GM21529 (cell line): ENCODE data around the gene MIPOL1.
"Not testable (repeated sequence)": the region's sequence is repeated elsewhere in the genome, so short reads cannot be mapped to it uniquely, and the experiment has no call there.

ENCODE experiments used
- ATAC-seq: cut with Tn5 transposase; IDR thresholded peaks from one replicate; pipeline ENCODE4 v1.9.1; 2021; ENCODE audit not compliant: unreplicated experiment

The MIPOL1 gene

DNA sequence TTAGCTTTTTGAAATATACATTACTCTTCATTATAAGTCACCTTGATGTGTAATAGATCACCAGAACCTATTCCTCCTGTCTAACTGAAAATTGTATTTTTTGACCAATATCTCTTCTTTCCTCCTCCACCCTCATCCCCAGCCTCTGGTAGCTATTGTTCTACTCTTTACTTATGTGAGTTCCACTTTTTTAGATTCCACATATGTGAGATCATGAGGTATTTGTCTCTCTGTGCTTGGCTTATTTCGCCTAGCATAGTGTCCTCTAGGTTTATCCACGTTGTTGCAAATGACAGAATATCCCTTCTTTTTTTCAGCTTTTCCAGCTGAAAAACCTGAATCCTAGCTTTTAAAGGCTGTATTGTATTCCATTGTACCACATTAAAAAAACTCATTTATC, 82.1 kb downstream of the MIPOL1 start:
- no peak for ATAC-seq

GRCh38 chr14:37284760-37285159, 87.0 kb downstream of the MIPOL1 start:
- ATAC-seq = no peak

DNA sequence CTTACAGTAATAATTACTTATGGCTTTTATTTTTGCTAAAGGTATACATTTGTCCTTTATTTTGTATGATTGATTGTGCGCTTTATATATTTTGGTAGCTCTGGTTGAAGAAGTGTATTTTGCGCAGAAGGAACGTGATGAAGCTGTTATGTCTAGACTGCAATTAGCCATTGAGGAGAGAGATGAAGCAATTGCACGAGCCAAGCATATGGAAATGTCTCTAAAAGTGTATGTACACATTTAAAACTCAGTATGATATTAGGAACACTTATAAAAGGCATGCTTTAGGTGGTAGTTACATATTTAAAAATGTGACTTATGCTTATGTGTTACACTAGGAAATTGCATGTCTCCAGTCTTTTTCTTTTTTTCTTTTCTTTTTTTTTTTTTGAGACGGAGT, 87.5 kb downstream of the MIPOL1 start:
- ATAC-seq = no peak

GRCh38 chr14:37289688-37290087, 92.0 kb downstream of the MIPOL1 start:
- no peak for ATAC-seq

- not testable (repeated sequence) for ATAC-seq
These were observed 97.5 kb downstream of the MIPOL1 start for GRCh38 chr14:37295262-37295661.

DNA sequence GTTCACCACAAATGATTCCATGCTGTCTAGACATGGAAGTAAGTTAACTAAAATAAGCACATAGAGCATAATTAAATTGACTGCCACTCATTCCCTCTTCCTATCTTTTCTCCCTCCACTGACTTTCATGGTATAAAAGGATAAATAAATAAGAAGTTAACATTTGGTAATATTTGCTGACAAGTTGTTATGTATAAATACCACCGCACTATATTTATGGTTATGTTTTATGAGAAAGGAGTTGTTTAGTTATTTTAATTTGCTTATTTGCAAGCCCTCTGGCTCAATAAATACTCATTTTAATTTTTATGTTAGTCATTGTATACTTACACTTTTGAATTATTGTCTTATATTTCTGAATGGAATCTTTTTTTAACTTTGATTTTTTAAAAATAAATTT, 113.5 kb downstream of the MIPOL1 start:
- no peak for ATAC-seq

DNA sequence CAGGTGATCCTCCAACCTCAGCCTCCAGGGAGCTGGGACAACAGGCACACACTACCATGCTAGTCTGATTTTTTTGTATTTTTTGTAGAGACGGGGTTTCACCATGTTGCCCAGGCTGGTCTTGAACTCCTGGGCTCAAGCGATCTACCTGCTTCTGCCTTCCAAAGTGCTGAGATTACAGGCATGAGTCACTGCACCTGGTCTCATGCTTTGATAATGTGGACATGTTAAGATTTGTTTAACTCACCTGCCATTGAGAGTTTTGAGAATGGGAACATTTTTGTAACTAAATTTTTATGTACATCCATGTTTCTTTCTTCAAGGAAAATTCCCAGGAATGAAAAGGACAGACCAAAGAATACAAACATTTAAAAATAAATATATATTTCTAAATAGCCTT, 121.2 kb downstream of the MIPOL1 start:
- no peak for ATAC-seq

DNA sequence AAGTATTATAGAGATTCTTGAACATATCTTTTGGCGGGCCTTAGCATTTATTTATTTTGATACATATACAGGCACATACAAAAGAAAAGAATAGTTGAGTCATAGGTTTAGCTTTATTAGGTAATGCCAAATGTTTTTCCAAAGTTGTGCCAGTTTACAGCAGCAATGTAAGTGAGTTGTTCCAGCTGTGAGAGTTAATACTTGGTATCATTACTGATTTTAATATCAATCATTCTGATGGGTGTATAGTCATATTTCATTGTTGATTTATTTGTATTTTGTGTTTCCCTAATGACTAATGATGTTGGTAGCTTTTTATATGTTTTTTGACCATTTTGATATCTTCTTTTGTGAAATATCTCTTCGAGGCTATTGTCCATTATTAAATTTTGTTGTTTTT, 122.4 kb downstream of the MIPOL1 start:
- ATAC-seq = no peak

DNA sequence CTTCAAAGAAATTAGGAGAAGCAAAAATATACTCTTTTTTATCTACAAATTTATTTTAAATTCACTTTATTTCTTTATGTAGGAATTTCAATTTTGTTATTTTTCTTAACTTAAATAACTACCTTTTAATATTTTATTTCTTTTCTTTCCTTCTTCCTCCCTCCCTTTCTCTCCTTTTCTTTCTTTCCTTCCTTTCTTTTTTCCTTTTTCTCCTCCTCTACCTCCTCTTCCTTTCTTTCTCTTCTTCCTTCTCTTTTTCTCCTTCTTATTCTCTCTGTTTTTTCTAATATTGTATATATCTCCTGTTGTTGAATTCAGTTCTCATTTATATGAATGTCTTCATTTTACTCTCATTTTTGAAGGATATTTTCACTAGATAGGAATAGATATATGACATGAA, 127.6 kb downstream of the MIPOL1 start:
- ATAC-seq = no peak

DNA sequence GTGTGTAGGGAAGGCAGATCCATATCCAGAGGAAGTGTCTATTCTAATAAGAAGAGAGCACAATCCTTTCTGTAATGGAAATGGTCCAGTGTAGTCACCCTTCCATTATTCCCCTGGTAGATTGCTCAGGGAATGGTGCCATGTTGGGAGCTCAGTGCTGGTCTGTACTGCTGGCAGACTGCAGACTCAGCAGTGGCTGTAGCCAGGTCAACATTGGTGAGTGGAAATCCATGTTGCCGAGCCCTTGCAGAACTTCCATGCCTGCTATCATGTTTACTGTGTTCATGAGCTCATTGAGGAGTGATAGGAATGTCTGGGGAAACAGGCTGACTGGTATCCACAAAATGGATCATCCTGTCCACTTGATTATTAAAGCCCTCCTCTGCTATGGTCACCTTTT, 128.7 kb downstream of the MIPOL1 start:
- no peak for ATAC-seq

GRCh38 chr14:37327933-37328332, 130.2 kb downstream of the MIPOL1 start:
- ATAC-seq = not testable (repeated sequence)

DNA sequence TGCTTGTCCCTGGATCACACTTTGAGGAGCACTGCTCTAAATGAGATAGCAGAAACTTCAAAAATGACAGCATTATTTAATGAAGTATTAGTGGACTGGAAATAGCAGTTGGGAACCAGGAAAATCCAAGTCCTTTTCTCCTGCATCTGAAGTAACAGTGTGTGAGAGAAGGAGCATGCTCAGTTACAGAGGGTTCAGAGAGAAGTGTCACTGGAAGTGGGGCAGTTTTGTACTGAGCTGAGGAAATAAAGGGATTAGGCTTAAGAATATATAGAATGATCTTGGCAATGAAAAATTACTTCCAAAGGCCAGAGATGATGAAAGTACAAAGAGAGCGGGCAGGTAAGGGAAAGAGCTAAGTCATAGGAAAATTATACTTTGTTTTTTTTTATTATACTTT, 130.9 kb downstream of the MIPOL1 start:
- ATAC-seq = no peak

GRCh38 chr14:37329189-37330001, 131.7 kb downstream of the MIPOL1 start:
- ATAC-seq = no peak

- no peak for ATAC-seq
These were observed 133.2 kb downstream of the MIPOL1 start for GRCh38 chr14:37330910-37331309.

GRCh38 chr14:37340353-37340752, 142.6 kb downstream of the MIPOL1 start:
- no peak for ATAC-seq

DNA sequence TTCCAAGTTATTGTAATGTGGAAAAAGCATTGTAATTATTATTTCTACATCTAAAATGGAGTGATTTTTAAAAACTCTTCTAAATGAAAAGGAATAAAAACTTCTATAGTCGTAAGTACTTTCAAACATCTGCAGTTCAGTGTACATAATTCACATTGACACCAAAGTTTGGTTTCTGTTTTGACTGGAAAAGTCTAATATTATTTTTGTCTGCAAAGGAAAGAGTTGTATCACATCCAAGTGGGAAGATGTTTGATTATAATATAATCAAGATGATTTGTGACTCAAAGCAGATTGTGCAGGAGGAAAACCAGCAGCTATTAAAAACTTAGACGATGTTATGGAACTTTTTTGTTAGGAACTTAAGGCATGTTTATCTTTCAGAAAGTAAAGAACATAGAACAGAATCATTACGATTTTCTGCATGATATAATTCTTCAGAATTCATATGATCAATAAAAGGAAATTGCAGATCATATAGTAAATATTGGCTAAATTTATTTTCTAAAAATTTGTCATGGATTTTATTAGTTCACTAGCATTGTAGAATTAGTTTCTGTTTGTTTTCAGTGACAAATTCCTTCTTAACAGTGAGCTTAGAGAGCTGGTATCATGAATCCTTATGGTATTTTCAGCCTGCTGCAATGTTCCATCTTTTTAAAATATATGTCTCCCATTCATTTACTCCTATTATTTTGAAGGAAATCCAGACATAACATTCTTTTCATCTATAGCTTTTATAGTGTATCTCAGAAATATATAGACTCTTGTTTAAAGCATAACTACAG, 145.8 kb downstream of the MIPOL1 start:
- ATAC-seq = no peak

DNA sequence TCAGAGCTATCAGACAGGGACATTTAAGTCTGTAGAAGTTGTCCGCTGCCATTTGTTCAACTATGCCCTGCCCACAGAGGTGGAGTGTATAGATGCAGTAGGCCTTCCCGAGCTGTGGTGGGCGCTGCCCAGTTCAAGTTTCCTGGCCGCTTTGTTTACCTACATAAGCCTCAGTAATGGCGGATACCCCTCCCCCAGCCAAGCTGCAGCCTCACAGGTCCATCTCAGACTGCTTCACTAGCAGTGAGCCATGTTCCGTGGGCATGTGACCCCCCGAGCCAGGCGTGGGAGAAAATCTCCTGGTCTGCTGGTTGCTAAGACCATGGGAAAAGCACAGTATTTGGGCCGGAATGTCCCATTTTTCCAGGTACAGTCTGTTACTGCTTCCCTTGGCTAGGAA, 165.9 kb downstream of the MIPOL1 start:
- ATAC-seq = no peak

GRCh38 chr14:37369425-37369824, 171.7 kb downstream of the MIPOL1 start:
- no peak for ATAC-seq

DNA sequence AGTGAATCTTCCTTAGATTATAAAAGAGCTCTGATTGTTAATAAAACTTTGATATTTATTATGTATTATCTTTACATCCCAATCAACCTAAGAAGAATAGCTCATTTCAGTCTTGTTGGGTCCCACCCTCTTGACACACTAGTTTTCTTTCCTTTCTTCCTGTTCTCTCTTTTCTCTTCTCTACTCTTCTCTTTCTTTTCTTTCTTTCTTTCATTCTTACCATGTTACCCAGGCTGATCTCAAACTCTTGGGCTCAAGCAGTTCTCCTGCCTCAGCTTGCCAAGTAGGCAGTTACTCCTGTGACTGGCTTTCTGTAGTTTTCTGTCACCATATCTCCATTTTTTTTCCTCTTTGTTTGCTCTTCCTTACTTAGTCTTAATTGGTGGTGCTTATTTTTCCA, 177.8 kb downstream of the MIPOL1 start:
- ATAC-seq = no peak

DNA sequence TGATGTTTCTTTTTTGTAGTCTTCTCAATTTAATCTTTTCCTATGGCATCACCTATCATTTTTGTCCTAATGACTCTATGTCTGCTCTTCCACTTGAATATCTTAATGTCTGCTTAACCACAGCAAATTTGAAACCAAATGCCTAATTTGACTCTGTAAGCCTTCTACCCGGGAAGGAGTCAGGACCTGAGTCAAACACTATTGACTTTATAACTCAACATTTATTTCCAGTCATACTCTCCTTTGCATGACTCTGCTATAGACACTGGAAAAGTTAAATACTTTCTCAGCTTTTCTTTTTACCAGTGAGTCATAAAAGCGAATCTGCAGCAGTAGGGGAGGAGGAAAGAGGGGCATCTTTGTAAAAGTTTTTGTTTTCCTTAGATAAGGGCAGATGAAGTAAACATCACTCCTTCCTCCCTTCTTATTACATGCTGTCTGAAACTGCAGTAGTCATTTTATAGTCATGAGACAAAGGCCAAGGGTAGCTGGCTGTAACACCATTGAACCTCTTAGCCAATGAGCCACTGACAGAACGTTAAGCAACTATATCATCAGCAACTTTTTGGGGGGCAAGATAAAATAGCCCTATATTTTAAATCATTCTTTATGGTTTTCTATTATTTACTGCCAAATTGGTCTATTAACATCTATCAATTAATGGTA, 179.3 kb downstream of the MIPOL1 start:
- no peak for ATAC-seq

DNA sequence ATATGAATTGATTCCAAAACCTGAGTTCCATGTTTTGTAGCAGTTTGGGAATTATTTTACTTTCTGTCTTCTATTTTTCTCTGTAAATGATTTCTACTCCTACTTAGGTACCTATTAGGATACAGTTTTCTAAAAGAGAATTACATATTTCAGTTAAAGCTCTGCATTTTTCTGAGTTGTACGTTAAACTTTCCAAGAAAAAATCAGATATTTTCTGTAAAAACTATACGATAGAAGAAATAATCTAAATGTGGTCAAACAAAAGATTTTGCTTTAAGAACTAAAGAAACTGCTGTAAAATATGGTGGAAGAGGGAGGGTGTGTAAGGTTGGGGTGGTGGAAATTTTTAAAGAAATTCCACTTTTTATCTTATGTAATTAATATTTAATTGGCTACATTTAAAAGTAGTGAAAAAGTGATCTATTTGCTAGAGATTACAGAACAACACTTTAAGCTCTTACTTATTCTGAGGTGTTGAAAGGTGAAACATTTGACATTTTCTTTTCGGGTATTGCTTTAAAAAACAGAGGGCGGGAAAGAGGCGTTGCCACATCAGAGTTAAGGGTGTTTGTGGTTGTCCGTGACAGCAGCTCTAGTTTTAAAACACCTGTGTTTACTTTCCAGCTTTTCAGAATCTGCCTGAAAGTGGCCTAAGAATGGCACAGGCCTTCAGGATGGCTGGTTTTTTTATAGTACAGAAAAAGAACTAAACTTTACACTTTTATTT, 187.3 kb downstream of the MIPOL1 start:
- ATAC-seq = no peak
